ENCODE data around the gene LRP5.
A peak's percentile ranks its signal among the peaks of the same experiment; 100 is the strongest.
"Not testable (repeated sequence)": the region's sequence is repeated elsewhere in the genome, so short reads cannot be mapped to it uniquely, and the experiment has no call there.

Gene LRP5

GRCh38 chr11:68396516-68396915 is 84.1 kb downstream of the LRP5 start:
- Histone ChIP-seq H3K27me3 (no peaks in the 10 kb centered on the region), H3K36me3 (peaks cover 3 to 59% (median 18%) of the 10 kb centered on the region in 3 donors), H3K4me3 (no peak overlapping the region), H3K9me3 (no peaks in the 10 kb centered on the region), H3K4me1 (peaks cover 0 to 37% (median 23%) of the 10 kb centered on the region in 4 donors), H3K27ac (peak overlapping the region in 1 of 2 donors; percentile 6)
- intact Hi-C loops (cut with DNase I; ENCODE audit: low total_unique reads): no loop called here
- no peak for DNase-seq
- no peak for TF ChIP-seq CTCF (IDR thresholded peaks at IDR 0.05)

- H3K27ac ChIP-seq: peak overlapping the region; percentile 6 to 82
- intact Hi-C loops (cut with DNase I; ENCODE audit: low total_unique reads): no loop called here
- H3K36me3 ChIP-seq: peaks cover 7 to 59% (median 10%) of the 10 kb centered on the region in 3 donors
- H3K27me3 ChIP-seq: no peaks in the 10 kb centered on the region
- H3K9me3 ChIP-seq: no peaks in the 10 kb centered on the region
- TF ChIP-seq CTCF (IDR thresholded peaks at IDR 0.05): no peak
- no peak for DNase-seq
- H3K4me1 ChIP-seq: peaks cover 0 to 37% (median 23%) of the 10 kb centered on the region in 4 donors
- H3K4me3 ChIP-seq: no peak overlapping the region
Measured at GRCh38 chr11:68397256-68397655, 84.9 kb downstream of the LRP5 start.

- DNase-seq: peak; percentile 38 to 84
- peaks cover 18 to 61% (median 24%) of the 10 kb centered on the region in 3 donors for H3K36me3 ChIP-seq
- intact Hi-C loops (cut with DNase I; ENCODE audit: low total_unique reads): no loop called here
- H3K4me3 ChIP-seq: no peak overlapping the region
- H3K4me1 ChIP-seq: peaks cover 0 to 37% (median 23%) of the 10 kb centered on the region in 4 donors
- H3K9me3 ChIP-seq: no peaks in the 10 kb centered on the region
- no peaks in the 10 kb centered on the region for H3K27me3 ChIP-seq
- peak overlapping the region; percentile 62 to 82 for H3K27ac ChIP-seq
- no peak for TF ChIP-seq CTCF (IDR thresholded peaks at IDR 0.05)
Measured at GRCh38 chr11:68398995-68399851, 86.8 kb downstream of the LRP5 start.

GRCh38 chr11:68399916-68400315 is 87.5 kb downstream of the LRP5 start:
- no peak for DNase-seq
- Histone ChIP-seq H3K4me3 (no peak overlapping the region), H3K36me3 (peaks cover 22 to 58% (median 27%) of the 10 kb centered on the region in 3 donors), H3K4me1 (peaks cover 0 to 37% (median 23%) of the 10 kb centered on the region in 4 donors), H3K27me3 (no peaks in the 10 kb centered on the region), H3K9me3 (no peaks in the 10 kb centered on the region), H3K27ac (peak overlapping the region; percentile 62 to 82)
- intact Hi-C loops (cut with DNase I; ENCODE audit: low total_unique reads): no loop called here
- no peak for TF ChIP-seq CTCF (IDR thresholded peaks at IDR 0.05)

- H3K4me1 ChIP-seq: peaks cover 0 to 37% (median 23%) of the 10 kb centered on the region in 4 donors
- H3K4me3 ChIP-seq; intact Hi-C loops (cut with DNase I; ENCODE audit: low total_unique reads); H3K27me3 ChIP-seq; DNase-seq; H3K9me3 ChIP-seq: not testable (repeated sequence)
- peaks cover 22 to 59% (median 27%) of the 10 kb centered on the region in 3 donors for H3K36me3 ChIP-seq
- H3K27ac ChIP-seq: peak overlapping the region; percentile 62 to 82
Measured at GRCh38 chr11:68400584-68400983, 88.2 kb downstream of the LRP5 start.

GRCh38 chr11:68401856-68402255 is 89.5 kb downstream of the LRP5 start:
- Histone ChIP-seq H3K27ac (no peak overlapping the region), H3K4me1 (peaks cover 0 to 37% (median 23%) of the 10 kb centered on the region in 4 donors), H3K27me3 (no peaks in the 10 kb centered on the region), H3K36me3 (peaks cover 32 to 59% (median 34%) of the 10 kb centered on the region in 3 donors), H3K9me3 (no peaks in the 10 kb centered on the region), H3K4me3 (no peak overlapping the region)
- no peak for DNase-seq
- no peak for TF ChIP-seq CTCF (IDR thresholded peaks at IDR 0.05)
- intact Hi-C loops (cut with DNase I; ENCODE audit: low total_unique reads): no loop called here

Measured in tibial artery (tissue), 4 donors.